SKM-1 (cell line): ENCODE measurements around the gene CLEC2A.
A peak's percentile ranks its signal among the peaks of the same experiment; 100 is the strongest.

Experiments used
- DNase-seq: peaks from one replicate; lab custom pipeline; 2025; ENCODE audit not compliant: unreplicated experiment; lab: John Stamatoyannopoulos, UW

Gene CLEC2A

DNA sequence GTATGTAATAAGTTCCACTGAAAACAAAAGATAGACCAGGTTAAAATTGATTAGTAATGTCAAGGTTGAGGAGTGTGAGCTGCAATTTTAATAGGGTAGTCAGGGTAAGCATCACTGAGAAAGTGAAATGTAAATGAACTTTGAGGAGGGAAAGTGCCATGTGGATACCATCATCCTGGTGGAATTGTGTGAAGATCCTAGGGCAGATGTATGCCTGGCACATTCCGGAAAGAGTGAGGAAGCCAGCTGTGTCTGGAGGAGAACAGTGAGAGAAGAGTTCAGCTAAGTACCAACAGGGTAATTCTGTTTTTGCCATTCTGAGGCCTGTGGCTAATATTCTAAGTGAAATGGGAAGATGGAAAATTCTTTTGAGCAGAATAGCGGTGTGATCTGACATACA lies 2.9 kb upstream of the CLEC2A start:
- no peak for DNase-seq

DNA sequence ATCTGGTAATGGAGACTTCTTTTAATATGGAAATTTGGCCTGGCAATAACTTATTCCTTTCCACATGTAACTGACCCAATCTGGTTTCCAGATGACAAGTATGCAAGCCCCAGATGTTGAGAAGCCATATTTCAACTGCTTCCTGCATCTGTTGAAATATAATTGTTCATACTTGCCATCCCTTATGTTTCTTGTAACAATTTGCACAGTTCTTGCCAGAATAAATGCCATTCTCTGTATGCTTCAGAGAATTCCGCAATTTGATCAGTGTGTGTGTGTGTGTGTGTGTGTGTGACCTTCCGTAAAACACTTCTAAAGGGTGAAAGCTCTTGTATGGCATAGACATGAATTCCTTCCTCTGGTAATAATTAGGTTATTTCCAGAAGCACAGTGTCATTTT lies 1.8 kb upstream of the CLEC2A start:
- no peak for DNase-seq

DNA sequence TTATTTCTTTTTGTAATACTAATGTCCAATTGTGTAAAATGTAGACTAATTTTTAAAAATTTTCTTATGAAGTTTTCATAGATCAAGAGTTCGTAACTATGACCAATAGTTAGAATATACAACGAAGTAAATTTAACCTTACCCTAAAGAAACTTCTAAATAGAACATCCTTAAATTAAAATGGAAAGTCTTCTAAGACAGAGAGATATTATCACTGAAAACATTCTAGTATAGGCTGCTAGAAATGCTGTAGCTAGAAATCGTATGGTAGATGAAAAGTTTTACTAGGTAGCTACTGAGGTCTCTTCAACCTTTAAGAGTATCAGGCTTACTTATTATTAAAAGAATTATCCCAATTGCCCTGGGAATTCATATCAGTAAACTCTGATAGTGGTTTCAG lies 925 bp downstream of the CLEC2A start:
- DNase-seq, result no peak

DNA sequence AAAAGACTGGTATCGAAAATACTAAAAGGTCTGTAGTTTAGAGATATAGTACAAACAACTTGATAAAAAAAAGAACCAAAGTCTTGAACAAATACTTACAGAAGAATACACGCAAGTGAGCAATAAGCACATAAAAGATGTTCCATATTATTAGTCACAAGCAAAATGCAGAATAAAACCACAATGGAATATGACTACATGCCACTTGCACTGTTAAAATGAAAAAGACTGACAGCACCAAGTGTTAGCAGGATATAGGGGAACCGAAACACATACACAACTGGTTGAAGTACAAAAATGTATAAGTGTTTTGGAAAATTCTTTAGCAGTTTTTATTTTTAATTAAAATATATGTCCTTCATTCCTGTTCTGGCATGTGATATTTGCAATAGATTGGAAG lies 3.6 kb downstream of the CLEC2A start:
- no peak for DNase-seq

DNA sequence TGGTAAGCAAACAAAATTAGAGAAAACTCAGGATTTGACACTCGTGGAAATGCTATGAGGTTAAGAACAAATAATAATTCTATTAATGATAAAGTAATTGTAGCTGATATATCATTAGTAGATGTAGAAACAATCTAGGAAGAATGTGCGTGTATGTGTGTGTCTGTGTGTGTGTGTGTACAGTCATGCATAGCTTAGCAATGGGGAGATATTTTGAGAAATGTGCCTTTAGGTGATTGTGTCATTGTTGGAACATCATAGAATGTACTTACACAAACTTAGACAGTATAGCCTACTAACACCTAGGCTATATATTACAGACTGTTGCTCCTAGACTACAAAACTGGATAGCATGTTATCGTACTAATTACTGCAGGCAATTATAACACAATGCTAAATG lies 5.3 kb downstream of the CLEC2A start:
- DNase-seq, result no peak

GRCh38 chr12:9925705-9926393 lies 6.3 kb downstream of the CLEC2A start:
- no peak for DNase-seq

DNA sequence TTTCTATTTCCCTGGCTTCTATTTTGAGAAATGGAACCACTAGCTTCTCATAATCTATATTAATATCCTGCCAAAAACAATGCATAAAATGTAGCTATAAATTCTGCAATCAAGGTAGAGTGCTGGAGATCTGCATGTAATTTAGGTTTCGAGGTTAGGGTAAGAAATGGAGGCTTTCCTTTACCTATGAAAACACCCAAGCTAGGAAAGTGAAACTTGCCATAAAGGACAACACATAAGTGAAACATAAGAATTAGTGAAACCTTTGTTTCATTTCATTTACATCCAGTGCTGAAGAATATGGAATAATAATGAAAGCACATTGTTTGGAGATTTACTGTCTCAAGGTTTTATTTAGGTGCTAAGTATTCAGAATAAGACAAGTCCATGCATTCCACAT lies 9.7 kb downstream of the CLEC2A start:
- DNase-seq, result no peak

DNA sequence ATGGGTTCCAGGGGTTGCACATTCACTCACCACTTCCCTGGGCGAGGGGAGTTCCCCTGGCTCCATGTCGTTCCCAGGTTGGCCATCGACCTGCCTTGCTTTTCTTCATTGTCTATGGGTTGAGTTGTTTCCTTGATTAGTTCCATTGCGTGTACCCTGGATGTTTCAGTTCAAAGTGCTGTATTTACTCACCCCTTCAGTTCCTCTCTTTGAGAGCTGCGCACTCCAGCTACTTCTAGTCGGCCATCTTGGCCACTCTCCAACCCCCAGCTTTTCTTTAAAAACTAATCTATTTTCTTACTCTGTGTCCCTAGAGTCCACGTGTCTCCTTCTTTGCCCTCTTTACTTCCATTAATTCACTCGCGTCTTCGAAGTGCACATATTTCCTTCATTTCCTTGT lies 11.7 kb downstream of the CLEC2A start:
- no peak for DNase-seq

DNA sequence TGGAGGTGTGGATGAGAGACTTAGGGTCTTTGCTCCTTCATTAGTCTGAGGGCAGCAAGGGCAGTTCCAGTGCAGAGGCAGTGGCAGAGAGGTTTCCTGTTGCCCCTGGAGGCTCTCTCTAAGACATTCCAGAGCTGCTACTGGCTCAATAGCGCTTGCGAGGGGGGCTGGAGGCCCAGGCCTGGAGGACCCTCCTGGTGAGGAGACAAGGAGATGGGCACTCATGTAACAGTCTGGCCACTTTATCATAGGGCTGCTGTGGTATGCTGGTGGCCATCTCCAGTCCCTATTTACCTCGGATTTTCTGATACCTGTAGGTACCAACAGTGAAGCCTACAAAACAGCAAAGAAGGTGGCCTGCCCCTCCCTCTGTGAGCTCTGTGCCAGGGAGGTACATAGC lies 12.7 kb downstream of the CLEC2A start:
- no peak for DNase-seq

GRCh38 chr12:9911708-9912107 lies 20.5 kb downstream of the CLEC2A start:
- no peak for DNase-seq

DNA sequence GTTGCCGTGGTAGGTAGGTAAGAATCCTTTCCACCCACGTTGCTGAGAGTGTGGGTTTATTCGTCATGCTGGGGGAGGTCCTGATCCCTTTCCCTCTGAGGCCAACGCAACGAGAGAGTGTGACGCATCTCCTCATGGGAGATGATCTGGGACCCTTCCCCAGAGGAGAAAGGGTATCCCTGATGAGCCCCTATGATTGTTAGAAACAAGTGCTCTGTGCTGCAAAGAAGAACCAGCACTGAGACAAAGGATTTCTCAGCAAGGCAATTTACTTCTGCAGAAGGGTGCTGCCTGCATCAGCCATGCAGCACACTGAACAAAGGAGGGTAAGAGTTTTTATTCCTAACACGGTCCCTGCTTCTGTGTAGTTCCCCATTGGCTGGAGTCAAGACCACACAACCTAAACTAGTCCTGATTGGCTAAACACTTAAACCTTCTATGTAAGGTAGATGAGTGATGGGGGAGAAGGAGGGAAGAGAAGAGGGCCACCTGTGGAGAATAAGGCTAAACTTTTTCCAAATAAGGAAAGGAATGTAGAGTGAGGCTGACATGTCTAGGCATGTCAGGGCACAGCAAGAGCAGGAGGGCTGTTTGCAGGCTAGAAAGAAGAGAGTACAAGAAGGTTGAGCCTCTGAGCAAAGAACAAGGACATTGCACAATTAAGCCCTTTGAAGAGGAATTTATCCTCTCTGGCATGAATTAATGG lies 21.3 kb downstream of the CLEC2A start:
- no peak for DNase-seq

DNA sequence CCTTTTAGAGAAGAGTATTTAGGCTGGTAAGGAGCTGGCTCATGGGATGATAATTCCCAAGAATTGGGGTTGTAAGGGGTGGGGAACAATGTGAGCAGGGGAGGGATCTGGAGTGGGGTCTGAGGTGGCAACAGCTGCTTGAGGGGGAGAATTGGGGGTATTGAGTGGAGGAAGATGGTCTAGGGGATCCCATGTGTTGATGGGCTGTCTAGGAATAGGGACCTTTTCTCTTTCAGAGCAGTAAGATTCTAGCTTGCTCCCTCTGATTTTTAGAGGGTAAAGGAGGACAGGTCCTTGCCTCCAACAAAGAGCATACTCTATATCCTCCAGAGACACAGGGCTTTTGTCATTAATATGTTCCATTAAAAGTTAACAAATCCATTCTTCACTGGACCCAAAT lies 22.4 kb downstream of the CLEC2A start:
- no peak for DNase-seq

DNA sequence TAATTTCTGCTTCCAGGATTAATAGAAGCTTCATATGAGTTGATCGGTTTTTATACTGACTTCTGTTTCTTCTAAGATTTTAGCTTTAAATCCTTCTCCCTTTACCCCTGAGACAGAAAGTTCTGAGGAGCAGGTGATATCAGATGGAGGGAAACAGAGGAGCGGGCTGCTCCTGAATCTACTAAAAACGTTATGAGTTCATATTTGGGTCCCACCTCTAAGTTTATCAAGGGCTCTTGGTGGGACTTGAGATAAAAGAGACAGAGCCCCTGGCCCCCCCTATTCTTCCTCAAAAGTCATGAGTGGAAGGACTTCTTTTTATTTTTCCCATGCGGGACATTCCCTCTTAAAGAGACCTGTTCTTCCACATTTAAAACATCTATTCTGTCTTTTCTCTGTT lies 23.8 kb downstream of the CLEC2A start:
- DNase-seq, result no peak

DNA sequence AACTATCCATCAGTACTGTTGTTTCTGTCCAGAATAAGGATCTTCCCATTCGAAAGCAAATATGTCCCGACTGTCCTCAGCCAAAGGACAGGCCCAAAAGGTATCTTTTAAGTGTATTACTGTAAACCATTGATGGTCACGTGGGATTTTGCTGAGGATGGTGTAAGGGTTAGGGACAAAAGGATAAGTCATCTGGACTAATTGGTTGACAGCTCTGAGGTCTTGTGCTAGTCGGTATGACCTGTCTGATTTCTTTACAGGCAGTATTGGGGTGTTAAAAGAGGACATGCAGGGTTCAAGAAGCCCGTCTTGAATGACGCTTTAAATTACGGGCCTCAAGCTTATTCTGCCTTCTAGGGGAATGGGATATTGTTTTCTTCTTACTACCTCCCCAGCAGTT lies 24.4 kb downstream of the CLEC2A start:
- DNase-seq, result no peak

- peak; percentile 43 for DNase-seq
Measured at GRCh38 chr12:9906873-9907272, 25.3 kb downstream of the CLEC2A start.

- DNase-seq, result no peak
Measured at GRCh38 chr12:9902539-9903228, 29.5 kb downstream of the CLEC2A start.

DNA sequence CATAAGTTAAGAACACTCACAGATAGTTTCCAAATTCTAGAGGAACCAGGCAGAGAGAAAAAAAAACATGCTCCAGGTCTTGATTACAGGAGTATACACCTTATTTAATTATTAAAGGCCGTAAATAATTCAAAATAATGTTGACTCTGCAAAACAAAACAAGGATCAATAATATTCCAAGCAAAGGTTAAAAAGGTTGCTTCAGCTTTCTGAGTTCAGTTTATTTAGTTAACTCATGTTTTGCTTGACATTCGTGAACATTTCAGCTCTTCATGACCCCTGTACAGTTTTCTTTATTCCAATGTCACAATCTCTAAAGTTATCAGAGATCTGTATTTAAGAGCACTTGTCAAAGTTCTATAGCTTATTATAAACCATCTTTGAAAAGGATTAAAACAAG lies 31.2 kb downstream of the CLEC2A start:
- no peak for DNase-seq

- no peak for DNase-seq
Measured at GRCh38 chr12:9899209-9899608, 33.0 kb downstream of the CLEC2A start.

GRCh38 chr12:9897535-9897934 lies 34.6 kb downstream of the CLEC2A start:
- no peak for DNase-seq

GRCh38 chr12:9895215-9895971 lies 36.8 kb downstream of the CLEC2A start:
- DNase-seq, result no peak

GRCh38 chr12:9888665-9889273 lies 43.4 kb downstream of the CLEC2A start:
- no peak for DNase-seq
